Type B pancreatic cell (in vitro differentiated cells): ENCODE measurements around the gene SULT1C3. TPM values are rescaled to one million over a fixed set of nuclear protein-coding genes. Genes with fewer than 3 reads are reported as not detected.

ENCODE experiments used
- DNase-seq: peaks from one replicate; pipeline ENCODE4 v3.0.0; 2021; ENCODE audit warnings: mixed read lengths; ENCODE audit not compliant: unreplicated experiment; ENCODE audit errors: extremely low spot score
- H3K27ac Mint-ChIP-seq: 2 replicates; pipeline ENCODE4 v1.8.0; 2021; ENCODE audit warnings: mild to moderate bottlenecking, mixed read lengths
- H3K27me3 Mint-ChIP-seq: 2 replicates; pipeline ENCODE4 v1.8.0; 2021; ENCODE audit warnings: mixed read lengths
- H3K36me3 Mint-ChIP-seq: 2 replicates; pipeline ENCODE4 v1.8.0; 2021; ENCODE audit warnings: mixed read lengths
- H3K4me1 Mint-ChIP-seq: one replicate; pipeline ENCODE4 v1.8.0; 2021; ENCODE audit warnings: mixed read lengths; ENCODE audit not compliant: unreplicated experiment
- H3K4me3 Mint-ChIP-seq: 2 replicates; pipeline ENCODE4 v1.8.0; 2021; ENCODE audit warnings: mild to moderate bottlenecking, mixed read lengths
- H3K9me3 Mint-ChIP-seq: 2 replicates; pipeline ENCODE4 v1.8.0; 2021; ENCODE audit warnings: mixed read lengths
- total RNA-seq: library from RNA; stranded (reverse); gene quantifications from 2 replicates; pipeline ENCODE4 v1.2.1, GENCODE V29; 2021; ENCODE audit warnings: low replicate concordance
- TF ChIP-seq, protein P1 (sequence below): fragments of 200-600 bp; sonication (generic); conservative IDR thresholded peaks from 2 replicates; pipeline ENCODE4 v1.5.0; 2021; ENCODE audit warnings: antibody characterized with exemption, mild to moderate bottlenecking

SULT1C3 gene
- total RNA-seq, 1 donor from 2014 or later, result not detected

DNA sequence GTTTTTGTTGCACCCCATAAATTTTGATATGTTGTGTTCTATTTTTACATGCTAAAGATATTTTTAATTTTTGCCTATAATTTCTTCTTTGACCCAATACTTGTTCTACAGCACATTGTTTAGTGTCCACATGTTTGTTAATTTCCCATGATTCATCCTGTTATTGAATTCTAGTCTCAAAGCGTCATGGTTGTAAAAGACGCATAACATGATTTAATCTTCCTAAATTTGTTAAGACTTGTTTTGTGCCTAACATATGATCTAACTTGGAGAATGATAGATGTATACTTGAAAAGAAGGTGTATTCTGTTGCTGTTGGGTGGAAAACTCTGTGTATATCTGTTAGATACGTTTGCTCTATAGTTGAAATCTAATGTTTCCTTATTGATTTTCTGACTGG is 27.1 kb upstream of the SULT1C3 start:
- TF ChIP-seq, protein P1, sequence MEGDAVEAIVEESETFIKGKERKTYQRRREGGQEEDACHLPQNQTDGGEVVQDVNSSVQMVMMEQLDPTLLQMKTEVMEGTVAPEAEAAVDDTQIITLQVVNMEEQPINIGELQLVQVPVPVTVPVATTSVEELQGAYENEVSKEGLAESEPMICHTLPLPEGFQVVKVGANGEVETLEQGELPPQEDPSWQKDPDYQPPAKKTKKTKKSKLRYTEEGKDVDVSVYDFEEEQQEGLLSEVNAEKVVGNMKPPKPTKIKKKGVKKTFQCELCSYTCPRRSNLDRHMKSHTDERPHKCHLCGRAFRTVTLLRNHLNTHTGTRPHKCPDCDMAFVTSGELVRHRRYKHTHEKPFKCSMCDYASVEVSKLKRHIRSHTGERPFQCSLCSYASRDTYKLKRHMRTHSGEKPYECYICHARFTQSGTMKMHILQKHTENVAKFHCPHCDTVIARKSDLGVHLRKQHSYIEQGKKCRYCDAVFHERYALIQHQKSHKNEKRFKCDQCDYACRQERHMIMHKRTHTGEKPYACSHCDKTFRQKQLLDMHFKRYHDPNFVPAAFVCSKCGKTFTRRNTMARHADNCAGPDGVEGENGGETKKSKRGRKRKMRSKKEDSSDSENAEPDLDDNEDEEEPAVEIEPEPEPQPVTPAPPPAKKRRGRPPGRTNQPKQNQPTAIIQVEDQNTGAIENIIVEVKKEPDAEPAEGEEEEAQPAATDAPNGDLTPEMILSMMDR, result no peak
- Mint-ChIP-seq H3K4me1 (no peaks in the 10 kb centered on the region), H3K9me3 (peaks cover 3% of the 10 kb centered on the region), H3K27ac (no peak overlapping the region), H3K27me3 (no peaks in the 10 kb centered on the region), H3K4me3 (no peak overlapping the region), H3K36me3 (no peaks in the 10 kb centered on the region)
- DNase-seq, result no peak

GRCh38 chr2:108215794-108216211 is 24.0 kb upstream of the SULT1C3 start:
- TF ChIP-seq, protein P1, result peak; percentile 48
- Mint-ChIP-seq H3K27me3 (no peaks in the 10 kb centered on the region), H3K9me3 (no peaks in the 10 kb centered on the region), H3K4me3 (no peak overlapping the region), H3K36me3 (no peaks in the 10 kb centered on the region), H3K4me1 (no peaks in the 10 kb centered on the region), H3K27ac (no peak overlapping the region)
- DNase-seq, result no peak

- Mint-ChIP-seq H3K9me3 (no peaks in the 10 kb centered on the region), H3K4me1 (no peaks in the 10 kb centered on the region)
Measured at GRCh38 chr2:108217211-108217610, 22.6 kb upstream of the SULT1C3 start.

GRCh38 chr2:108219688-108220087 is 20.1 kb upstream of the SULT1C3 start:
- Mint-ChIP-seq H3K27ac (no peak overlapping the region), H3K27me3 (no peaks in the 10 kb centered on the region), H3K36me3 (peaks cover 4% of the 10 kb centered on the region), H3K9me3 (peaks cover 16% of the 10 kb centered on the region), H3K4me3 (no peak overlapping the region), H3K4me1 (no peaks in the 10 kb centered on the region)
- TF ChIP-seq, protein P1, result no peak
- no peak for DNase-seq

More at GRCh38 chr2:108217211-108217610, 22.6 kb upstream of the SULT1C3 start:
- no peak for DNase-seq
- Mint-ChIP-seq H3K27me3 (no peaks in the 10 kb centered on the region), H3K27ac (no peak overlapping the region), H3K36me3 (no peaks in the 10 kb centered on the region), H3K4me3 (no peak overlapping the region)
- TF ChIP-seq, protein P1, result no peak

GRCh38 chr2:108220191-108220590 is 19.6 kb upstream of the SULT1C3 start:
- Mint-ChIP-seq H3K9me3 (peaks cover 16% of the 10 kb centered on the region), H3K27me3 (no peaks in the 10 kb centered on the region), H3K27ac (no peak overlapping the region), H3K36me3 (peaks cover 4% of the 10 kb centered on the region), H3K4me1 (no peaks in the 10 kb centered on the region), H3K4me3 (no peak overlapping the region)
- TF ChIP-seq, protein P1, result no peak
- DNase-seq, result no peak
